ENCODE results near the gene PRPF19. TPM values are rescaled to one million over a fixed set of nuclear protein-coding genes. Genes with fewer than 3 reads are reported as not detected.
A peak's percentile ranks its signal among the peaks of the same experiment; 100 is the strongest.

The PRPF19 gene
- polyA plus RNA-seq, 1 of the 3 experiments (the other 2 are of a cell fraction) = 58.9 TPM

- H3K27me3 ChIP-seq (ENCODE audit: insufficient read depth) = no peaks in the 10 kb centered on the region
- H3K4me2 ChIP-seq = 0 out of 2 replicates have a peak overlapping the region, but pooled peaks have one; percentile 89
- no peaks in the 10 kb centered on the region for H3F3A ChIP-seq (replicated peaks; ENCODE audit: insufficient read depth)
- no peak for DNase-seq
- TF ChIP-seq EZH2phosphoT487 (IDR thresholded peaks at IDR 0.05; ENCODE audit: borderline replicate concordance, low read depth) (no peak), TAF1 (IDR thresholded peaks at IDR 0.05; ENCODE audit: borderline replicate concordance, low read depth, low read length) (no peak), YY1 (IDR thresholded peaks at IDR 0.05; ENCODE audit: low read depth) (no peak), MXI1 (IDR thresholded peaks at IDR 0.05; ENCODE audit: low read depth, low read length) (no peak), USF1 (IDR thresholded peaks at IDR 0.05; ENCODE audit: borderline replicate concordance, low read depth) (no peak), GATA2 (CRISPR knock-in tag; IDR thresholded peaks at IDR 0.05) (no peak)
- no peaks in the 10 kb centered on the region for H3K9me2 ChIP-seq
- H3K79me2 ChIP-seq (ENCODE audit: insufficient read depth) = peaks cover 44% of the 10 kb centered on the region
- H4K20me1 ChIP-seq (ENCODE audit: insufficient read depth) = no peaks in the 10 kb centered on the region; the same call in 1 of the 2 replicates
- peaks cover 0 to 23% of the 10 kb centered on the region in 2 experiments for H3K36me3 ChIP-seq (replicated peaks in 1 of 2; ENCODE audit: control insufficient read depth in 1 of 2, insufficient read depth in 2 of 2, low read length in 1 of 2)
- no peaks in the 10 kb centered on the region for H3K9me3 ChIP-seq
- no peak overlapping the region for H2AFZ ChIP-seq (ENCODE audit: low read depth)
- H3K4me3 ChIP-seq (ENCODE audit: low read depth in 2 of 2, low read length in 1 of 2) = peak overlapping the region; percentile 6 to 85; a peak in 1 of 4 replicates
- no peak overlapping the region for H3K27ac ChIP-seq (ENCODE audit: low read depth in 2 of 2, low read length in 1 of 2)
- H3K4me1 ChIP-seq (ENCODE audit: control insufficient read depth in 1 of 2, insufficient read depth in 2 of 2, low read depth in 1 of 2, low read length in 1 of 2) = peaks cover 0 to 34% of the 10 kb centered on the region in 2 experiments; a peak in 3 of 4 replicates
- ChIA-PET CTCF (interaction anchor here (1.3 to 23.7 kb wide), 3 partner anchors 14 to 50 kb away, joined by 3 to 550 read pairs (median 18); partner anchors contain the start of gene PRPF19), POLR2A (no interaction called here)
- WGBS (ENCODE audit: low lambda C conversion rate) = 83% methylated on average over 6 of the region's 8 CpGs
- no peak overlapping the region for H3K9ac ChIP-seq
Measured at GRCh38 chr11:60845338-60845737, 61.0 kb downstream of the PRPF19 start.

GRCh38 chr11:60844870-60845221 lies 61.5 kb downstream of the PRPF19 start:
- Histone ChIP-seq H3K79me2 (ENCODE audit: insufficient read depth) (peaks cover 44% of the 10 kb centered on the region), H3K4me1 (ENCODE audit: control insufficient read depth in 1 of 2, insufficient read depth in 2 of 2, low read depth in 1 of 2, low read length in 1 of 2) (peaks cover 0 to 34% of the 10 kb centered on the region in 2 experiments; a peak in 3 of 4 replicates), H3F3A (replicated peaks; ENCODE audit: insufficient read depth) (no peaks in the 10 kb centered on the region), H4K20me1 (ENCODE audit: insufficient read depth) (no peaks in the 10 kb centered on the region; the same call in 1 of the 2 replicates), H3K4me2 (peak overlapping the region; percentile 89), H3K36me3 (replicated peaks in 1 of 2; ENCODE audit: control insufficient read depth in 1 of 2, insufficient read depth in 2 of 2, low read length in 1 of 2) (peaks cover 0 to 18% of the 10 kb centered on the region in 2 experiments), H3K9me2 (no peaks in the 10 kb centered on the region), H3K4me3 (ENCODE audit: low read depth in 2 of 2, low read length in 1 of 2) (peak overlapping the region; percentile 6 to 85; a peak in 2 of 4 replicates), H3K9ac (peak overlapping the region; percentile 25; the same call in 1 of the 2 replicates), H3K9me3 (no peaks in the 10 kb centered on the region), H3K27ac (ENCODE audit: low read depth in 2 of 2, low read length in 1 of 2) (no peak overlapping the region), H3K27me3 (ENCODE audit: insufficient read depth) (no peaks in the 10 kb centered on the region), H2AFZ (ENCODE audit: low read depth) (no peak overlapping the region)
- TF ChIP-seq MEF2A (IDR thresholded peaks at IDR 0.05; ENCODE audit: borderline replicate concordance, low read depth) (no peak), TCF12 (IDR thresholded peaks at IDR 0.05) (no peak), RCOR1 (IDR thresholded peaks at IDR 0.05; ENCODE audit: low read length) (no peak), GATA2 (CRISPR knock-in tag; IDR thresholded peaks at IDR 0.05) (peak; percentile 69), GABPA (IDR thresholded peaks at IDR 0.05; ENCODE audit: low read depth) (no peak)
- WGBS (ENCODE audit: low lambda C conversion rate) = 46% methylated on average over 4 of the region's 4 CpGs
- ChIA-PET CTCF (interaction anchor here (1.3 to 23.7 kb wide), 3 partner anchors 14 to 51 kb away, joined by 3 to 550 read pairs (median 18); partner anchors contain the start of gene PRPF19), POLR2A (no interaction called here)
- DNase-seq = peak; percentile 65
